ENCODE results near the gene LEO1. TPM values are rescaled to one million over a fixed set of nuclear protein-coding genes. Genes with fewer than 3 reads are reported as not detected.

The LEO1 gene
- total and polyA plus RNA-seq, 10 of the 15 experiments (the other 5 are each of a cell fraction or from before 2014, with no cell fraction given): 13.6 to 50.6 (median 32.4) TPM

- H3K9ac ChIP-seq (ENCODE audit: control insufficient read depth, insufficient read depth, low read length): peak overlapping the region; percentile 98
- intact Hi-C loops (cut with micrococcal nuclease; ENCODE audit: unreplicated experiment): loop anchor here (1.0 to 2.0 kb wide), 2 partner anchors 12 to 38 kb away; no protein-coding TSS in a partner anchor
- H3K9me3 ChIP-seq (replicated peaks; ENCODE audit: control insufficient read depth, insufficient read depth, low read length): no peaks in the 10 kb centered on the region; the same call in 2 of the 3 replicates
- TF ChIP-seq HCFC1 (IDR thresholded peaks at IDR 0.05; ENCODE audit: low read length): no peak
- no peak for TF ChIP-seq MAX (IDR thresholded peaks at IDR 0.05; ENCODE audit: low read depth, low read length)
- TF ChIP-seq FOXM1 (IDR thresholded peaks at IDR 0.05; ENCODE audit: low read depth, low read length): no peak
- no peak for TF ChIP-seq NFIC (IDR thresholded peaks at IDR 0.05; ENCODE audit: low read depth, low read length)
- TF ChIP-seq ATF2 (IDR thresholded peaks at IDR 0.05; ENCODE audit: low read length): 0 out of 2 replicates have a peak, but pooled peaks have one; percentile 31
- no peak for TF ChIP-seq MTA3 (IDR thresholded peaks at IDR 0.05; ENCODE audit: borderline replicate concordance, low read length)
- no peak for TF ChIP-seq KAT2A (conservative IDR thresholded peaks at IDR 0.05; ENCODE audit: control insufficient read depth, low read depth, low read length)
- 0 out of 2 replicates have a peak, but pooled peaks have one; percentile 3 for TF ChIP-seq RUNX3 (IDR thresholded peaks at IDR 0.05; ENCODE audit: low read length)
- no peak for TF ChIP-seq CUX1 (IDR thresholded peaks at IDR 0.05; ENCODE audit: insufficient replicate concordance, low read depth, low read length)
- no peak for TF ChIP-seq CHD2 (IDR thresholded peaks at IDR 0.05; ENCODE audit: borderline replicate concordance, low read depth, low read length)
- no peak for TF ChIP-seq IKZF2 (IDR thresholded peaks at IDR 0.05)
- peak; percentile 9 for TF ChIP-seq RELB (IDR thresholded peaks at IDR 0.05; ENCODE audit: low read depth)
These were observed 48.9 kb upstream of the LEO1 start for GRCh38 chr15:52020221-52021085.

More at GRCh38 chr15:52020221-52021085, 48.9 kb upstream of the LEO1 start:
- no TSS peak for BruUV-seq (replicated peaks)
- FAIRE-seq: no peak
- peak overlapping the region; percentile 99 for H3K27ac ChIP-seq (ENCODE audit: control insufficient read depth, insufficient read depth)
- peaks cover 64% of the 10 kb centered on the region for H3K79me2 ChIP-seq (ENCODE audit: control insufficient read depth, insufficient read depth, low read length)
- in situ Hi-C loops (cut with MboI): no loop called here
- RAD21 ChIA-PET (ENCODE audit: unreplicated experiment): interaction anchor here (0.8 to 6.7 kb wide), 16 partner anchors 9 to 208 kb away, joined by 3 to 54 read pairs (median 3); no protein-coding TSS in a partner anchor
- peak overlapping the region; percentile 91 for H3K4me3 ChIP-seq
- POLR2A ChIA-PET: interaction anchor here (0.6 to 5.5 kb wide), 18 partner anchors 9 to 94 kb away, joined by 3 to 54 read pairs (median 4); partner anchors contain the start of gene LEO1
- under 1% methylated on average over 10 of the region's 10 CpGs for WGBS (ENCODE audit: insufficient coverage, insufficient replicate concordance, low lambda C conversion rate, missing lambda C conversion rate)
- H4K20me1 ChIP-seq (ENCODE audit: control insufficient read depth, insufficient read depth): no peaks in the 10 kb centered on the region
- H2AFZ ChIP-seq (ENCODE audit: control insufficient read depth, low read depth, low read length): no peak overlapping the region; the same call in 1 of the 2 replicates
- no peaks in the 10 kb centered on the region for H3K36me3 ChIP-seq (ENCODE audit: control insufficient read depth in 2 of 2, insufficient read depth in 2 of 2, low read length in 1 of 2)
- peak overlapping the region; percentile 19 for H3K4me2 ChIP-seq (ENCODE audit: control insufficient read depth, insufficient read depth)
- no peak for DNase-seq (ENCODE audit: low read depth, low spot score)
- H3K27me3 ChIP-seq (replicated peaks in 1 of 2; ENCODE audit: control insufficient read depth in 2 of 2, insufficient read depth in 2 of 2, low read length in 1 of 2): no peaks in the 10 kb centered on the region
- peak; percentile 22 for ATAC-seq
- peaks cover 5% of the 10 kb centered on the region for H3K4me1 ChIP-seq (ENCODE audit: control insufficient read depth, insufficient read depth, low read length)
- CTCF ChIA-PET: interaction anchor here (0.6 to 2.8 kb wide), 14 partner anchors 9 to 443 kb away, joined by 3 to 12 read pairs (median 3); partner anchors contain the start of gene LEO1
- SMC1A ChIA-PET (ENCODE audit: uncharacterized antibody, unreplicated experiment): interaction anchor here (0.6 to 3.9 kb wide), 21 partner anchors 9 to 363 kb away, joined by 3 to 52 read pairs (median 7); partner anchors contain the start of gene LEO1
